Duodenal mucosa (tissue), 2 donors: ENCODE measurements around the gene CDKN1B.

Source experiments
- H3K27ac ChIP-seq: one replicate; pipeline ENCODE4 v1.7.0; 2013; ENCODE audit warnings: low read depth, low read length
- H3K27me3 ChIP-seq, 2 donors: one replicate each; pipeline ENCODE4 v1.7.0; 2013; ENCODE audit warnings: low read length in 2 of 2, control low read depth in 1 of 2; ENCODE audit not compliant: insufficient read depth in 2 of 2, control insufficient read depth in 1 of 2
- H3K36me3 ChIP-seq, 2 donors: one replicate each; pipeline ENCODE4 v1.7.0; 2013; ENCODE audit warnings: low read length in 2 of 2, control low read depth in 1 of 2; ENCODE audit not compliant: insufficient read depth in 2 of 2, control insufficient read depth in 1 of 2
- H3K4me1 ChIP-seq, 2 donors: one replicate each; pipeline ENCODE4 v1.7.0; 2013; ENCODE audit warnings: low read length in 2 of 2, control low read depth in 1 of 2; ENCODE audit not compliant: insufficient read depth in 2 of 2, control insufficient read depth in 1 of 2
- H3K4me3 ChIP-seq, 2 donors: one replicate each; pipeline ENCODE4 v1.7.0; 2013; ENCODE audit warnings: low read length in 2 of 2, low read depth in 1 of 2
- H3K9ac ChIP-seq, 2 donors: one replicate each; pipeline ENCODE4 v1.7.0; 2013; ENCODE audit warnings: low read length in 2 of 2, low read depth in 1 of 2
- H3K9me3 ChIP-seq, 2 donors: one replicate each; pipeline ENCODE4 v1.7.0; 2013; ENCODE audit warnings: low read length in 2 of 2, control low read depth in 1 of 2; ENCODE audit not compliant: control insufficient read depth in 1 of 2

CDKN1B gene

GRCh38 chr12:12683725-12684124 lies 33.4 kb upstream of the CDKN1B start:
- Histone ChIP-seq H3K9ac (no peak overlapping the region), H3K27ac (no peak overlapping the region), H3K4me1 (no peaks in the 10 kb centered on the region), H3K4me3 (no peak overlapping the region), H3K27me3 (no peaks in the 10 kb centered on the region), H3K36me3 (no peaks in the 10 kb centered on the region), H3K9me3 (no peaks in the 10 kb centered on the region)

- Histone ChIP-seq H3K4me3 (no peak overlapping the region), H3K9ac (no peak overlapping the region), H3K27ac (no peak overlapping the region), H3K9me3 (no peaks in the 10 kb centered on the region), H3K36me3 (no peaks in the 10 kb centered on the region), H3K27me3 (no peaks in the 10 kb centered on the region), H3K4me1 (no peaks in the 10 kb centered on the region)
Observed at GRCh38 chr12:12684375-12685106, 32.6 kb upstream of the CDKN1B start.

GRCh38 chr12:12685305-12685704 lies 31.9 kb upstream of the CDKN1B start:
- Histone ChIP-seq H3K9me3 (no peaks in the 10 kb centered on the region), H3K4me3 (no peak overlapping the region), H3K27me3 (no peaks in the 10 kb centered on the region), H3K4me1 (no peaks in the 10 kb centered on the region), H3K36me3 (no peaks in the 10 kb centered on the region), H3K9ac (no peak overlapping the region), H3K27ac (no peak overlapping the region)

GRCh38 chr12:12686472-12686871 lies 30.7 kb upstream of the CDKN1B start:
- Histone ChIP-seq H3K9me3 (no peaks in the 10 kb centered on the region), H3K36me3 (no peaks in the 10 kb centered on the region), H3K4me3 (no peak overlapping the region), H3K27ac (no peak overlapping the region), H3K4me1 (no peaks in the 10 kb centered on the region), H3K9ac (no peak overlapping the region), H3K27me3 (no peaks in the 10 kb centered on the region)

- H3K27me3 ChIP-seq = no peaks in the 10 kb centered on the region
- no peaks in the 10 kb centered on the region for H3K4me1 ChIP-seq
- H3K4me3 ChIP-seq = no peak overlapping the region
- H3K9me3 ChIP-seq = no peaks in the 10 kb centered on the region
- no peak overlapping the region for H3K27ac ChIP-seq
- no peak overlapping the region for H3K9ac ChIP-seq
- H3K36me3 ChIP-seq = no peaks in the 10 kb centered on the region
Observed at GRCh38 chr12:12686925-12687324, 30.2 kb upstream of the CDKN1B start.

- H3K9ac ChIP-seq = no peak overlapping the region
- no peaks in the 10 kb centered on the region for H3K9me3 ChIP-seq
- H3K4me3 ChIP-seq = no peak overlapping the region
- no peak overlapping the region for H3K27ac ChIP-seq
- no peaks in the 10 kb centered on the region for H3K4me1 ChIP-seq
- H3K27me3 ChIP-seq = no peaks in the 10 kb centered on the region
- no peaks in the 10 kb centered on the region for H3K36me3 ChIP-seq
Observed at GRCh38 chr12:12689647-12690300, 27.4 kb upstream of the CDKN1B start.

GRCh38 chr12:12691549-12691948 lies 25.6 kb upstream of the CDKN1B start:
- H3K27ac ChIP-seq = no peak overlapping the region
- H3K4me3 ChIP-seq = no peak overlapping the region
- H3K27me3 ChIP-seq = no peaks in the 10 kb centered on the region
- H3K4me1 ChIP-seq = peaks cover 0 to 5% of the 10 kb centered on the region in 2 donors
- no peaks in the 10 kb centered on the region for H3K9me3 ChIP-seq
- no peak overlapping the region for H3K9ac ChIP-seq
- no peaks in the 10 kb centered on the region for H3K36me3 ChIP-seq

GRCh38 chr12:12693111-12693671 lies 24.0 kb upstream of the CDKN1B start:
- H3K27ac ChIP-seq = no peak overlapping the region
- H3K9ac ChIP-seq = no peak overlapping the region
- no peak overlapping the region for H3K4me3 ChIP-seq
- H3K9me3 ChIP-seq = no peaks in the 10 kb centered on the region
- H3K27me3 ChIP-seq = no peaks in the 10 kb centered on the region
- no peaks in the 10 kb centered on the region for H3K36me3 ChIP-seq
- H3K4me1 ChIP-seq = peaks cover 11 to 13% of the 10 kb centered on the region in 2 donors

GRCh38 chr12:12696562-12697383 lies 20.4 kb upstream of the CDKN1B start:
- Histone ChIP-seq H3K4me1 (peaks cover 13 to 14% of the 10 kb centered on the region in 2 donors), H3K27me3 (no peaks in the 10 kb centered on the region), H3K36me3 (no peaks in the 10 kb centered on the region), H3K9me3 (no peaks in the 10 kb centered on the region), H3K4me3 (peak overlapping the region; percentile 67 to 84), H3K9ac (peak overlapping the region; percentile 79 to 82), H3K27ac (peak overlapping the region; percentile 85)

GRCh38 chr12:12699345-12699744 lies 17.8 kb upstream of the CDKN1B start:
- no peak overlapping the region for H3K9ac ChIP-seq
- H3K4me3 ChIP-seq = no peak overlapping the region
- H3K9me3 ChIP-seq = no peaks in the 10 kb centered on the region
- H3K4me1 ChIP-seq = peaks cover 18 to 21% of the 10 kb centered on the region in 2 donors
- no peaks in the 10 kb centered on the region for H3K27me3 ChIP-seq
- H3K27ac ChIP-seq = no peak overlapping the region
- H3K36me3 ChIP-seq = no peaks in the 10 kb centered on the region
